Immature natural killer cell (primary cell): ENCODE data around the gene BCAR3. TPM values are rescaled to one million over a fixed set of nuclear protein-coding genes. Genes with fewer than 3 reads are reported as not detected.

Experiments
- polyA plus RNA-seq, 3 donors: library from polyadenylated mRNA; unstranded; fragments of 300-500 nt; fragmentation: Illumina TruSeq; gene quantifications; one replicate each; pipeline ENCODE4 v1.2.3, GENCODE V29; 2021

The BCAR3 gene
- polyA plus RNA-seq, 3 donors from 2014 or later = 0.27 to 0.43 TPM; not detected in 1

Other genes starting within 250 kb of the BCAR3 start
- gene FNBP1L, start 233.7 kb downstream of the BCAR3 start, polyA plus RNA-seq = under 1 TPM in 2 of 3 donors, not detected in 1; 0.18 to 0.21 TPM
- 10 to 100 TPM; 73.8 to 95.4 (median 74.0) TPM for gene DNTTIP2, start 197.4 kb upstream of the BCAR3 start, polyA plus RNA-seq
- 10 to 100 TPM; 14.7 to 30.6 (median 20.9) TPM for gene GCLM, start 227.6 kb upstream of the BCAR3 start, polyA plus RNA-seq